Liver (tissue), 9 donors: ENCODE results near the gene RNF126. TPM values are rescaled to one million over a fixed set of nuclear protein-coding genes. Genes with fewer than 3 reads are reported as not detected.

Experiments
- DNase-seq: peaks from one replicate; pipeline ENCODE4 v3.0.0-alpha.2; 2017; ENCODE audit warnings: low spot score
- H3K27ac ChIP-seq, 2 donors: one replicate each; pipeline ENCODE4 v1.7.0; 2013; ENCODE audit warnings: inconsistent platforms in 2 of 2, low read length in 2 of 2, control low read depth in 1 of 2, low read depth in 1 of 2, mild to moderate bottlenecking in 1 of 2
- H3K27me3 ChIP-seq, 4 donors: one replicate each; pipeline versions ENCODE4 v1.6.1 to v1.7.0; 2013; ENCODE audit warnings: low read length in 3 of 4, inconsistent platforms in 1 of 4, mild to moderate bottlenecking in 1 of 4, moderate library complexity in 1 of 4; ENCODE audit not compliant: control insufficient read depth in 4 of 4, insufficient read depth in 4 of 4
- H3K36me3 ChIP-seq, 4 donors: one replicate each; pipeline versions ENCODE4 v1.6.1 to v1.7.0; 2013; ENCODE audit warnings: low read length in 3 of 4, mild to moderate bottlenecking in 3 of 4, low read depth in 1 of 4, moderate library complexity in 1 of 4; ENCODE audit not compliant: control insufficient read depth in 4 of 4, insufficient read depth in 3 of 4
- H3K4me1 ChIP-seq, 4 donors: one replicate each; pipeline versions ENCODE4 v1.6.1 to v1.7.0; 2013; ENCODE audit warnings: low read length in 3 of 4, mild to moderate bottlenecking in 3 of 4, moderate library complexity in 1 of 4; ENCODE audit not compliant: control insufficient read depth in 4 of 4, insufficient read depth in 4 of 4
- H3K4me3 ChIP-seq, 3 donors: one replicate each; pipeline versions ENCODE4 v1.6.1 to v1.7.0; 2013; ENCODE audit warnings: low read length in 3 of 3, control low read depth in 1 of 3, low read depth in 1 of 3, mild to moderate bottlenecking in 1 of 3
- H3K9ac ChIP-seq, 2 donors: one replicate each; pipeline ENCODE4 v1.7.0; 2013; ENCODE audit warnings: low read length in 2 of 2, mild to moderate bottlenecking in 2 of 2, moderate library complexity in 2 of 2, control low read depth in 1 of 2, low read depth in 1 of 2
- H3K9me3 ChIP-seq, 4 donors: one replicate each; pipeline versions ENCODE4 v1.6.1 to v1.7.0; 2013; ENCODE audit warnings: low read length in 3 of 4; ENCODE audit not compliant: control insufficient read depth in 4 of 4
- CTCF ChIP-seq: fragments of 150-350 bp; IDR thresholded peaks from 2 replicates; pipeline ENCODE4 v1.5.1; 2017; ENCODE audit warnings: improper control_type of control experiment, low read depth, low read length; ENCODE audit not compliant: missing input control
- EGR1 ChIP-seq, 2 donors: IDR thresholded peaks; 2 replicates each; pipeline ENCODE4 v1.6.1; 2016 to 2018; ENCODE audit warnings: antibody characterized with exemption in 2 of 2, low read depth in 2 of 2
- FOXA1 ChIP-seq: IDR thresholded peaks from 2 replicates; pipeline ENCODE4 v1.6.1; 2016; ENCODE audit warnings: antibody characterized with exemption
- FOXA2 ChIP-seq: IDR thresholded peaks from 2 replicates; pipeline ENCODE4 v1.6.1; 2016; ENCODE audit warnings: antibody characterized with exemption
- GABPA ChIP-seq, 2 donors: IDR thresholded peaks in 1 of 2; conservative IDR thresholded peaks in 1 of 2; 2 replicates each; pipeline ENCODE4 v1.6.1; 2016; ENCODE audit warnings: antibody characterized with exemption in 2 of 2, mild to moderate bottlenecking in 1 of 2, moderate library complexity in 1 of 2
- HNF4A ChIP-seq, 2 donors: conservative IDR thresholded peaks; 2 replicates each; pipeline ENCODE4 v1.6.1; 2016; ENCODE audit warnings: antibody characterized with exemption in 2 of 2, mild to moderate bottlenecking in 2 of 2
- HNF4G ChIP-seq: IDR thresholded peaks from 2 replicates; pipeline ENCODE4 v1.6.1; 2016; ENCODE audit warnings: antibody characterized with exemption
- JUND ChIP-seq, 2 donors: IDR thresholded peaks; 2 replicates each; pipeline ENCODE4 v1.6.1; 2016; ENCODE audit warnings: antibody characterized with exemption in 2 of 2
- NR2F2 ChIP-seq: IDR thresholded peaks from 2 replicates; pipeline ENCODE4 v1.6.1; 2016; ENCODE audit warnings: antibody characterized with exemption
- RAD21 ChIP-seq, 2 donors: IDR thresholded peaks; 2 replicates each; pipeline ENCODE4 v1.6.1; 2016; ENCODE audit warnings: antibody characterized with exemption in 2 of 2, mild to moderate bottlenecking in 2 of 2
- REST ChIP-seq: IDR thresholded peaks from 2 replicates; pipeline ENCODE4 v1.6.1; 2016; ENCODE audit warnings: antibody characterized with exemption, mild to moderate bottlenecking
- RXRA ChIP-seq, 2 donors: IDR thresholded peaks; 2 replicates each; pipeline ENCODE4 v1.6.1; 2017 to 2018; ENCODE audit warnings: antibody characterized with exemption in 2 of 2, mild to moderate bottlenecking in 1 of 2
- SP1 ChIP-seq: IDR thresholded peaks from 2 replicates; pipeline ENCODE4 v1.6.1; 2018; ENCODE audit warnings: antibody characterized with exemption, mild to moderate bottlenecking
- TAF1 ChIP-seq: conservative IDR thresholded peaks from 2 replicates; pipeline ENCODE4 v1.6.1; 2016; ENCODE audit warnings: antibody characterized with exemption, mild to moderate bottlenecking
- YY1 ChIP-seq: IDR thresholded peaks from 2 replicates; pipeline ENCODE4 v1.6.1; 2016; ENCODE audit warnings: antibody characterized with exemption, mild to moderate bottlenecking
- WGBS: extraction: QIAGEN DNeasy Blood & Tissue Kit; methylation state at CpG from one replicate; pipeline ENCODE4 v1.1.7; 2013; 5-methylcytosine and 5-hydroxymethylcytosine counted together
- polyA plus RNA-seq, 2 donors: library from polyadenylated mRNA; stranded (reverse) in 1 of 2; unstranded in 1 of 2; fragments of 200-250 nt in 1 of 2; fragments of >200 nt in 1 of 2; fragmentation: Nextera tagmentation in 1 of 2; extraction: Ambion mirVana in 1 of 2; gene quantifications; one replicate each; pipeline versions ENCODE4 v1.2.1 to v1.2.3, GENCODE V29; 2013 to 2015
- total RNA-seq, 2 donors: library from RNA; depleted of rRNA; stranded (reverse); fragments of >200 nt; gene quantifications; one replicate each; pipeline ENCODE4 v1.2.3, GENCODE V29; 2014
- TF ChIP-seq, protein P1 (sequence below): IDR thresholded peaks from 2 replicates; pipeline ENCODE4 v1.6.1; 2016; ENCODE audit warnings: antibody characterized with exemption
- TF ChIP-seq, protein P2 (sequence below): IDR thresholded peaks from 2 replicates; pipeline ENCODE4 v1.6.1; 2016; ENCODE audit warnings: antibody characterized with exemption
- TF ChIP-seq, protein P3 (sequence below): IDR thresholded peaks from 2 replicates; pipeline ENCODE4 v1.6.1; 2016; ENCODE audit warnings: antibody characterized with exemption
- donor health status: healthy.
- donor health status: healthy.
- donor health status: healthy.
- donor health status: healthy.
- donor health status: healthy.

Gene RNF126
- total and polyA plus RNA-seq, 4 donors, result 16.7 to 32.7 (median 24.1) TPM

DNA sequence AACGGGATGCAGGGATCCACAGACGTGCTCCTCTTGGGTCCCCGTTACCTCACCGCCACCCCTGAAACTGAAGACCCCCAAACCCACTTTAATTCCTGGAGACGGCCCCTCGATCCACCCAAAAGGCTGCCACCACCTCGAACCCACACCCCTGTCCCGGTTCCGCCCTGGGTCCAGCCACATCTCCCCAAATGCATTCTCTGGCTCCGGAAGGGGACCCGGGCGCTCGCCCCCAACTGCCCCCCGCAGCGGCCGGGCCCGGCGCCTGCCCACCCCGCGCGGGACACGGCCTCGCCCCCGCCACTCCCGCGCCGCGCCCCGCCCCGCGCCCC lies 13.0 kb upstream of the RNF126 start:
- Histone ChIP-seq H3K27ac (peak overlapping the region; percentile 5 to 51), H3K9me3 (no peaks in the 10 kb centered on the region), H3K9ac (no peak overlapping the region), H3K36me3 (no peaks in the 10 kb centered on the region), H3K27me3 (peaks cover 0 to 2% (median 0%) of the 10 kb centered on the region in 4 donors), H3K4me3 (peak overlapping the region in 1 of 3 donors; percentile 45), H3K4me1 (peaks cover 2 to 28% (median 10%) of the 10 kb centered on the region in 4 donors)
- 11% methylated on average over 31 of the region's 31 CpGs for WGBS
- TF ChIP-seq SP1, result no peak
- no peak for TF ChIP-seq REST
- no peak for TF ChIP-seq YY1
- TF ChIP-seq GABPA (IDR thresholded peaks at IDR 0.05 in 1 of 2, conservative IDR thresholded peaks at IDR 0.05 in 1 of 2), result no peak
- no peak for TF ChIP-seq EGR1 (IDR thresholded peaks at IDR 0.05; ENCODE audit: low read depth in 2 of 2)
- no peak for TF ChIP-seq CTCF
- no peak for TF ChIP-seq FOXA1
- no peak for TF ChIP-seq HNF4G
- no peak for TF ChIP-seq HNF4A (conservative IDR thresholded peaks at IDR 0.05)
- no peak for TF ChIP-seq RXRA (IDR thresholded peaks at IDR 0.05)
- TF ChIP-seq TAF1, result no peak
- no peak for TF ChIP-seq NR2F2
- TF ChIP-seq FOXA2, result no peak
- no peak for TF ChIP-seq RAD21 (IDR thresholded peaks at IDR 0.05)
- TF ChIP-seq, protein P1, sequence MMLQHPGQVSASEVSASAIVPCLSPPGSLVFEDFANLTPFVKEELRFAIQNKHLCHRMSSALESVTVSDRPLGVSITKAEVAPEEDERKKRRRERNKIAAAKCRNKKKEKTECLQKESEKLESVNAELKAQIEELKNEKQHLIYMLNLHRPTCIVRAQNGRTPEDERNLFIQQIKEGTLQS, result no peak
- no peak for TF ChIP-seq JUND (IDR thresholded peaks at IDR 0.05)
- TF ChIP-seq, protein P2, sequence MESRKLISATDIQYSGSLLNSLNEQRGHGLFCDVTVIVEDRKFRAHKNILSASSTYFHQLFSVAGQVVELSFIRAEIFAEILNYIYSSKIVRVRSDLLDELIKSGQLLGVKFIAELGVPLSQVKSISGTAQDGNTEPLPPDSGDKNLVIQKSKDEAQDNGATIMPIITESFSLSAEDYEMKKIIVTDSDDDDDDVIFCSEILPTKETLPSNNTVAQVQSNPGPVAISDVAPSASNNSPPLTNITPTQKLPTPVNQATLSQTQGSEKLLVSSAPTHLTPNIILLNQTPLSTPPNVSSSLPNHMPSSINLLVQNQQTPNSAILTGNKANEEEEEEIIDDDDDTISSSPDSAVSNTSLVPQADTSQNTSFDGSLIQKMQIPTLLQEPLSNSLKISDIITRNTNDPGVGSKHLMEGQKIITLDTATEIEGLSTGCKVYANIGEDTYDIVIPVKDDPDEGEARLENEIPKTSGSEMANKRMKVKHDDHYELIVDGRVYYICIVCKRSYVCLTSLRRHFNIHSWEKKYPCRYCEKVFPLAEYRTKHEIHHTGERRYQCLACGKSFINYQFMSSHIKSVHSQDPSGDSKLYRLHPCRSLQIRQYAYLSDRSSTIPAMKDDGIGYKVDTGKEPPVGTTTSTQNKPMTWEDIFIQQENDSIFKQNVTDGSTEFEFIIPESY, result no peak
- TF ChIP-seq, protein P3, sequence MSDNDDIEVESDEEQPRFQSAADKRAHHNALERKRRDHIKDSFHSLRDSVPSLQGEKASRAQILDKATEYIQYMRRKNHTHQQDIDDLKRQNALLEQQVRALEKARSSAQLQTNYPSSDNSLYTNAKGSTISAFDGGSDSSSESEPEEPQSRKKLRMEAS, result no peak
- no peak for DNase-seq
